K562 (cell line): ENCODE data around the gene FCRL2. TPM values are rescaled to one million over a fixed set of nuclear protein-coding genes. Genes with fewer than 3 reads are reported as not detected.

Experiments
- ATAC-seq: fragments of 200-7000 bp; cut with Tn5 transposase; 3 replicates; pipeline ENCODE4 v1.9.1; 2020; ENCODE audit warnings: moderate library complexity
- BruUV-seq: library from RNA; stranded (reverse); fragments of 400-500 nt; replicated peaks from 2 replicates; lab custom pipeline; 2021; lab: Mats Ljungman, UMichigan
- CTCF ChIA-PET: fragments of 300-600 bp; formaldehyde crosslinking; extraction: SDS; loops from one replicate; lab custom pipeline; 2021; ENCODE audit warnings: low intra/inter-chr PET ratio; lab: Yijun Ruan, JAX
- POLR2A ChIA-PET: fragments of 300-600, 350-650 bp; sonication (Branson Sonifier 250); formaldehyde crosslinking; extraction: SDS; loops from one replicate; lab custom pipeline; 2021; ENCODE audit warnings: antibody characterized with exemption, inconsistent platforms; lab: Yijun Ruan, JAX
- DNase-seq, 4 experiments: peaks; one replicate each; pipeline versions ENCODE4 v3.0.0 to v3.0.0-alpha.2; 2011 to 2018; ENCODE audit warnings: low spot score in 3 of 4, mixed read lengths in 3 of 4; ENCODE audit errors: extremely low read depth in 1 of 4
- FAIRE-seq: peaks from 2 replicates; lab custom pipeline; 2011; peaks lifted over from hg19 to GRCh38; lab: Jason Lieb, UNC
- H2AFZ ChIP-seq: 2 replicates; pipeline ENCODE4 v1.6.0; 2011; ENCODE audit warnings: low read depth, low read length, control low read depth, inconsistent platforms
- H3K27ac ChIP-seq: fragments of 200-600 bp; 3 replicates; pipeline ENCODE4 v1.8.0; 2011; ENCODE audit warnings: low read depth, mild to moderate bottlenecking, control low read depth, inconsistent platforms, low read length, moderate library complexity, mixed read lengths; ENCODE audit errors: extremely low read depth
- H3K27me3 ChIP-seq, 2 experiments: fragments of 300-600 bp in 1 of 2; 2 replicates in 1 of 2; 3 replicates in 1 of 2; pipeline versions ENCODE4 v1.6.0 to v1.8.0; 2011; ENCODE audit warnings: inconsistent platforms in 2 of 2, low read length in 2 of 2, mild to moderate bottlenecking in 1 of 2, mixed read lengths in 1 of 2, moderate library complexity in 1 of 2; ENCODE audit not compliant: control insufficient read depth in 2 of 2, insufficient read depth in 2 of 2
- H3K36me3 ChIP-seq: fragments of 300-600 bp; 3 replicates; pipeline ENCODE4 v1.8.0; 2011; ENCODE audit warnings: mild to moderate bottlenecking, low read length, inconsistent platforms; ENCODE audit not compliant: control insufficient read depth, insufficient read depth
- H3K4me1 ChIP-seq, 2 experiments: fragments of 200-600 bp in 1 of 2; replicated peaks in 1 of 2; 2 replicates in 1 of 2; 3 replicates in 1 of 2; pipeline versions ENCODE4 v1.5.1 to v1.8.0; 2011; ENCODE audit warnings: inconsistent platforms in 2 of 2, low read length in 2 of 2, mild to moderate bottlenecking in 1 of 2, mixed read lengths in 1 of 2, moderate library complexity in 1 of 2; ENCODE audit not compliant: control insufficient read depth in 2 of 2, insufficient read depth in 2 of 2
- H3K4me2 ChIP-seq: 2 replicates; pipeline ENCODE4 v1.6.1; 2011; ENCODE audit warnings: low read length, control low read depth, inconsistent platforms, mixed read lengths; ENCODE audit not compliant: insufficient read depth
- H3K4me3 ChIP-seq: fragments of 200-600 bp; sonication (generic), shearing (Covaris generic); 2 replicates; pipeline ENCODE4 v1.5.1; 2016; ENCODE audit warnings: control low read depth, inconsistent platforms
- H3K79me2 ChIP-seq: fragments of 200-600 bp; 3 replicates; pipeline ENCODE4 v1.8.0; 2011; ENCODE audit warnings: low read length, inconsistent platforms; ENCODE audit not compliant: control insufficient read depth, insufficient read depth
- H3K9ac ChIP-seq, 2 experiments: 2 replicates each; pipeline versions ENCODE4 v1.6.0 to v1.6.1; 2011; ENCODE audit warnings: low read depth in 2 of 2, low read length in 2 of 2, control low read depth in 1 of 2, inconsistent platforms in 1 of 2, mild to moderate bottlenecking in 1 of 2, mixed read lengths in 1 of 2; ENCODE audit not compliant: insufficient read depth in 1 of 2
- H3K9me1 ChIP-seq: one replicate; pipeline ENCODE4 v1.6.0; 2011; ENCODE audit warnings: inconsistent platforms, mild to moderate bottlenecking, low read length, moderate library complexity; ENCODE audit not compliant: control insufficient read depth, insufficient read depth
- H3K9me3 ChIP-seq: replicated peaks from 2 replicates; pipeline ENCODE4 v1.5.1; 2011; ENCODE audit warnings: low read depth, low read length, inconsistent platforms; ENCODE audit not compliant: control insufficient read depth, insufficient read depth
- H4K20me1 ChIP-seq: replicated peaks from 2 replicates; pipeline ENCODE4 v1.6.1; 2011; ENCODE audit warnings: low read length, inconsistent platforms, mixed read lengths; ENCODE audit not compliant: control insufficient read depth, insufficient read depth
- CBX1 ChIP-seq: sonication (generic); IDR thresholded peaks from 2 replicates; pipeline ENCODE4 v1.6.1; 2016; ENCODE audit warnings: antibody characterized with exemption, low read depth, mild to moderate bottlenecking
- CREM ChIP-seq: IDR thresholded peaks from 2 replicates; pipeline ENCODE4 v1.6.1; 2014; ENCODE audit warnings: antibody characterized with exemption, low read depth
- FOS ChIP-seq: IDR thresholded peaks from 3 replicates; pipeline ENCODE4 v1.6.1; 2011; ENCODE audit not compliant: insufficient read length; ENCODE audit errors: extremely low read depth
- JUNB ChIP-seq: fragments of 450-650 bp; formaldehyde crosslinking; conservative IDR thresholded peaks from 2 replicates; pipeline ENCODE4 v1.4.0; 2020; ENCODE audit warnings: mild to moderate bottlenecking
- MTA1 ChIP-seq: fragments of 450-650 bp; IDR thresholded peaks from 2 replicates; pipeline ENCODE4 v1.6.1; 2017; ENCODE audit warnings: borderline replicate concordance
- MYBL2 ChIP-seq, 2 experiments: fragments of 450-650 bp in 1 of 2; sonication (generic) in 1 of 2; formaldehyde crosslinking in 1 of 2; IDR thresholded peaks; 2 replicates each; pipeline versions ENCODE4 v1.6.1 to v1.8.1; 2017 to 2022; ENCODE audit warnings: borderline replicate concordance in 1 of 2, inconsistent platforms in 1 of 2, low read depth in 1 of 2, mild to moderate bottlenecking in 1 of 2, missing genetic modification reagents in 1 of 2, moderate library complexity in 1 of 2
- NR2F6 ChIP-seq: fragments of 450-650 bp; formaldehyde crosslinking; IDR thresholded peaks from 2 replicates; pipeline ENCODE4 v1.4.0; 2020; ENCODE audit warnings: mild to moderate bottlenecking
- NUFIP1 ChIP-seq: fragments of 450-650 bp; IDR thresholded peaks from 2 replicates; pipeline ENCODE4 v1.6.1; 2018; ENCODE audit not compliant: partially characterized antibody
- PATZ1 ChIP-seq: fragments of 250-450 bp; sonication (Bioruptor Pico); IDR thresholded peaks from 2 replicates; pipeline ENCODE4 v1.5.0; 2020; ENCODE audit warnings: mild to moderate bottlenecking, borderline replicate concordance
- PTRF ChIP-seq: fragments of 450-650 bp; IDR thresholded peaks from 2 replicates; pipeline ENCODE4 v1.6.1; 2016; ENCODE audit warnings: mild to moderate bottlenecking, missing genetic modification characterization, missing compliant biosample characterization
- PYGO2 ChIP-seq: fragments of 450-650 bp; IDR thresholded peaks from 2 replicates; pipeline ENCODE4 v1.6.1; 2016; ENCODE audit warnings: mild to moderate bottlenecking, missing genetic modification characterization, moderate library complexity, missing compliant biosample characterization
- SAFB ChIP-seq: fragments of 200-400 bp; formaldehyde crosslinking; IDR thresholded peaks from 2 replicates; pipeline ENCODE4 v1.6.1; 2017; ENCODE audit warnings: low read depth, low read length, borderline replicate concordance
- SOX6 ChIP-seq: fragments of 450-650 bp; IDR thresholded peaks from 2 replicates; pipeline ENCODE4 v1.6.1; 2014; ENCODE audit warnings: mild to moderate bottlenecking
- THAP12 ChIP-seq: fragments of 250-450 bp; sonication (Bioruptor Pico); IDR thresholded peaks from 2 replicates; pipeline ENCODE4 v1.9.0; 2021; ENCODE audit warnings: mild to moderate bottlenecking, inconsistent platforms
- USF1 ChIP-seq: sonication (generic); formaldehyde crosslinking; IDR thresholded peaks from 2 replicates; pipeline ENCODE4 v1.9.0; 2022; ENCODE audit warnings: mild to moderate bottlenecking, missing genetic modification reagents
- ZFP30 ChIP-seq: fragments of 250-450 bp; sonication (Bioruptor Pico); IDR thresholded peaks from 2 replicates; pipeline ENCODE4 v1.8.0; 2022; ENCODE audit warnings: moderate library complexity, mild to moderate bottlenecking, inconsistent platforms, borderline replicate concordance
- ZNF354B ChIP-seq: fragments of 250-450 bp; sonication (Bioruptor Pico); IDR thresholded peaks from 2 replicates; pipeline ENCODE4 v1.4.0; 2020
- ZNF76 ChIP-seq: fragments of 250-450 bp; sonication (Bioruptor Pico); IDR thresholded peaks from 2 replicates; pipeline ENCODE4 v1.4.0; 2020; ENCODE audit warnings: mild to moderate bottlenecking, moderate library complexity, borderline replicate concordance
- WGBS: fragments of 100-300 bp; shearing (Covaris generic); methylation state at CpG from one replicate; pipeline ENCODE4 v1.1.6; 2016; ENCODE audit warnings: low coverage, mixed read lengths; ENCODE audit not compliant: insufficient coverage; ENCODE audit errors: missing lambda C conversion rate; 5-methylcytosine and 5-hydroxymethylcytosine counted together
- in situ Hi-C: fragments of 300-500 bp; cut with MboI; formaldehyde crosslinking; loops from 4 replicates; pipeline ENCODE4 v1.15.0; 2018; ENCODE audit warnings: inconsistent platforms, mixed read lengths
- intact Hi-C: fragments of 100-400 bp; cut with micrococcal nuclease; formaldehyde crosslinking; loops from 2 replicates; pipeline ENCODE4 v1.14.2; 2022
- polyA plus RNA-seq, 8 experiments: library from polyadenylated mRNA; depleted of rRNA in 4 of 8; stranded (reverse) in 5 of 8; unstranded in 3 of 8; fragments of >200 nt; fragmentation: Nextera tagmentation in 2 of 8; fragmentation: Illumina TruSeq in 1 of 8; extraction: Ambion mirVana in 2 of 8; extraction: Trizol in 1 of 8; gene quantifications; 2 replicates each; pipeline versions ENCODE4 v1.2.1 to v1.2.3, GENCODE V29; 2011 to 2014; ENCODE audit warnings: inconsistent platforms in 1 of 8, missing spikeins in 1 of 8
- total RNA-seq, 7 experiments: library from RNA; depleted of rRNA in 6 of 7; stranded (reverse); fragments of >200 nt in 6 of 7; fragmentation: Illumina TruSeq in 2 of 7; extraction: Trizol in 2 of 7; gene quantifications; 2 replicates each; pipeline versions ENCODE4 v1.2.1 to v1.2.3, GENCODE V29; 2011 to 2021; ENCODE audit warnings: low replicate concordance in 1 of 7

The FCRL2 gene
- total and polyA plus RNA-seq, 9 of the 15 experiments (the other 6 are each of a cell fraction or from before 2014, with no cell fraction given) = not detected

GRCh38 chr1:157776971-157777391, at the start of gene FCRL2 (continued):
- no peak for TF ChIP-seq ZFP30 (CRISPR knock-in tag)
- no peak for TF ChIP-seq SOX6
- no peak for TF ChIP-seq THAP12 (CRISPR knock-in tag)
- no peak for TF ChIP-seq NUFIP1
- TF ChIP-seq, all 486 proteins: peak for 0

GRCh38 chr1:157820299-157820698, 43.4 kb upstream of the FCRL2 start:
- BruUV-seq = no TSS peak
- Histone ChIP-seq H3K36me3 (no peaks in the 10 kb centered on the region), H3K9me3 (no peaks in the 10 kb centered on the region), H3K9me1 (no peaks in the 10 kb centered on the region), H3K79me2 (no peaks in the 10 kb centered on the region), H3K9ac (no peak overlapping the region), H3K27ac (no peak overlapping the region), H3K27me3 (no peaks in the 10 kb centered on the region), H2AFZ (no peak overlapping the region), H3K4me3 (no peak overlapping the region), H3K4me2 (no peak overlapping the region), H3K4me1 (no peaks in the 10 kb centered on the region), H4K20me1 (no peaks in the 10 kb centered on the region)
- ChIA-PET CTCF (no interaction called here), POLR2A (no interaction called here)
- intact Hi-C loops = no loop called here
- WGBS = 0% methylated on average over 2 of the region's 2 CpGs
- DNase-seq (no peak), ATAC-seq (no peak), FAIRE-seq (no peak)
- in situ Hi-C loops = no loop called here
- no peak for TF ChIP-seq CBX1
- TF ChIP-seq FOS = no peak
- no peak for TF ChIP-seq PTRF (tag)
- TF ChIP-seq NR2F6 = no peak
- TF ChIP-seq MTA1 = no peak
- TF ChIP-seq ZNF354B = no peak
- no peak for TF ChIP-seq ZNF76 (CRISPR knock-in tag)
- TF ChIP-seq CREM = no peak
- no peak for TF ChIP-seq USF1 (CRISPR knock-in tag)
- TF ChIP-seq SAFB = no peak
- TF ChIP-seq JUNB (CRISPR knock-in tag) = no peak
- no peak for TF ChIP-seq MYBL2 (IDR thresholded peaks at IDR 0.05; ENCODE audit: low read depth)
- no peak for TF ChIP-seq MYBL2 (CRISPR knock-in tag; IDR thresholded peaks at IDR 0.05; ENCODE audit: borderline replicate concordance)
- TF ChIP-seq PATZ1 (CRISPR knock-in tag) = no peak
- no peak for TF ChIP-seq PYGO2 (tag)
